Gastrocnemius medialis (tissue), 4 donors: ENCODE measurements around the gene INPP4B. TPM values are rescaled to one million over a fixed set of nuclear protein-coding genes. Genes with fewer than 3 reads are reported as not detected.

Source experiments
- ATAC-seq, 2 donors: fragments of 150-250 bp; one replicate each; pipeline ENCODE4 v1.9.1; 2016
- DNase-seq, 2 donors: peaks; one replicate each; pipeline ENCODE4 v3.0.0-alpha.2; 2019
- H3K27ac ChIP-seq, 4 donors: fragments of 200-600 bp; sonication (generic); 1 replicate in 1 of 4; 2 replicates in 3 of 4; pipeline ENCODE4 v1.5.1; 2016 to 2018; ENCODE audit warnings: mild to moderate bottlenecking in 2 of 4, moderate library complexity in 1 of 4
- H3K27me3 ChIP-seq, 3 donors: fragments of 200-600 bp; sonication (generic) in 2 of 3; 1 replicate in 1 of 3; 2 replicates in 2 of 3; pipeline versions ENCODE4 v1.5.1 to v1.6.0; 2016 to 2019; ENCODE audit warnings: mild to moderate bottlenecking in 1 of 3, moderate library complexity in 1 of 3
- H3K36me3 ChIP-seq, 2 donors: fragments of 200-600 bp; sonication (generic) in 1 of 2; one replicate each; pipeline ENCODE4 v1.5.1; 2017 to 2018
- H3K4me1 ChIP-seq, 2 donors: fragments of 200-600 bp; sonication (generic) in 1 of 2; one replicate each; pipeline ENCODE4 v1.5.1; 2016 to 2017; ENCODE audit warnings: mild to moderate bottlenecking in 2 of 2
- H3K4me3 ChIP-seq, 4 donors: fragments of 200-600 bp; sonication (generic) in 3 of 4; 1 replicate in 1 of 4; 2 replicates in 3 of 4; pipeline ENCODE4 v1.5.1; 2016 to 2019; ENCODE audit warnings: mild to moderate bottlenecking in 2 of 4
- H3K9me3 ChIP-seq, 3 donors: fragments of 200-600 bp; sonication (generic) in 2 of 3; 1 replicate in 1 of 3; 2 replicates in 2 of 3; pipeline ENCODE4 v1.5.1; 2016 to 2019
- POLR2A ChIP-seq, 2 donors: fragments of 450-650 bp; IDR thresholded peaks; one replicate each; pipeline ENCODE4 v1.6.1; 2017; ENCODE audit warnings: antibody characterized with exemption in 2 of 2, mild to moderate bottlenecking in 2 of 2, moderate library complexity in 2 of 2
- in situ Hi-C, 4 donors: fragments of 200-750 bp; cut with MboI; loops; one replicate each; pipeline versions ENCODE4 v1.15.0 to v1.8.0; 2017; ENCODE audit warnings: low sequenced_read_pairs in 4 of 4
- intact Hi-C: fragments of 100-400 bp; cut with DNase I; formaldehyde crosslinking; loops from one replicate; pipeline ENCODE4 v1.15.1; 2023; ENCODE audit warnings: low total_unique reads
- total RNA-seq, 4 donors: library from RNA; depleted of rRNA; stranded (reverse); fragments of >200 nt; gene quantifications; one replicate each; pipeline versions ENCODE4 v1.1.0 to v1.2.3, GENCODE V29; 2016
- TF ChIP-seq, protein P1 (sequence below), 5 experiments: fragments of 450-650 bp in 3 of 5; fragments of 200-600 bp in 2 of 5; sonication (generic) in 2 of 5; IDR thresholded peaks in 4 of 5; conservative IDR thresholded peaks in 1 of 5; 1 replicate in 4 of 5; 2 replicates in 1 of 5; pipeline ENCODE4 v1.5.1; 2016 to 2019; ENCODE audit warnings: antibody characterized with exemption in 5 of 5, mild to moderate bottlenecking in 3 of 5, moderate library complexity in 3 of 5

The INPP4B gene
- total RNA-seq, 4 donors from 2014 or later, result 7.5 to 23.6 (median 9.1) TPM

- Histone ChIP-seq H3K27me3 (no peaks in the 10 kb centered on the region), H3K4me3 (no peak overlapping the region), H3K4me1 (no peaks in the 10 kb centered on the region), H3K36me3 (no peaks in the 10 kb centered on the region), H3K27ac (no peak overlapping the region), H3K9me3 (no peaks in the 10 kb centered on the region)
- no peak for DNase-seq
- TF ChIP-seq, protein P1, sequence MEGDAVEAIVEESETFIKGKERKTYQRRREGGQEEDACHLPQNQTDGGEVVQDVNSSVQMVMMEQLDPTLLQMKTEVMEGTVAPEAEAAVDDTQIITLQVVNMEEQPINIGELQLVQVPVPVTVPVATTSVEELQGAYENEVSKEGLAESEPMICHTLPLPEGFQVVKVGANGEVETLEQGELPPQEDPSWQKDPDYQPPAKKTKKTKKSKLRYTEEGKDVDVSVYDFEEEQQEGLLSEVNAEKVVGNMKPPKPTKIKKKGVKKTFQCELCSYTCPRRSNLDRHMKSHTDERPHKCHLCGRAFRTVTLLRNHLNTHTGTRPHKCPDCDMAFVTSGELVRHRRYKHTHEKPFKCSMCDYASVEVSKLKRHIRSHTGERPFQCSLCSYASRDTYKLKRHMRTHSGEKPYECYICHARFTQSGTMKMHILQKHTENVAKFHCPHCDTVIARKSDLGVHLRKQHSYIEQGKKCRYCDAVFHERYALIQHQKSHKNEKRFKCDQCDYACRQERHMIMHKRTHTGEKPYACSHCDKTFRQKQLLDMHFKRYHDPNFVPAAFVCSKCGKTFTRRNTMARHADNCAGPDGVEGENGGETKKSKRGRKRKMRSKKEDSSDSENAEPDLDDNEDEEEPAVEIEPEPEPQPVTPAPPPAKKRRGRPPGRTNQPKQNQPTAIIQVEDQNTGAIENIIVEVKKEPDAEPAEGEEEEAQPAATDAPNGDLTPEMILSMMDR (IDR thresholded peaks at IDR 0.05 in 4 of 5, conservative IDR thresholded peaks at IDR 0.05 in 1 of 5), result no peak
- TF ChIP-seq POLR2A (IDR thresholded peaks at IDR 0.05), result no peak
- ATAC-seq, result no peak
- intact Hi-C loops (no loop called here), in situ Hi-C loops (no loop called here)
Observed at GRCh38 chr4:142776026-142776425, 70.1 kb downstream of the INPP4B start.

GRCh38 chr4:142773505-142773904 lies 72.6 kb downstream of the INPP4B start:
- ATAC-seq, result no peak
- Histone ChIP-seq H3K9me3 (no peaks in the 10 kb centered on the region), H3K27me3 (no peaks in the 10 kb centered on the region), H3K4me3 (no peak overlapping the region), H3K27ac (no peak overlapping the region), H3K36me3 (no peaks in the 10 kb centered on the region), H3K4me1 (no peaks in the 10 kb centered on the region)
- intact Hi-C loops (no loop called here), in situ Hi-C loops (no loop called here)
- no peak for TF ChIP-seq POLR2A (IDR thresholded peaks at IDR 0.05)
- TF ChIP-seq, protein P1 (IDR thresholded peaks at IDR 0.05 in 4 of 5, conservative IDR thresholded peaks at IDR 0.05 in 1 of 5), result no peak
- no peak for DNase-seq

GRCh38 chr4:142762280-142762679 lies 83.8 kb downstream of the INPP4B start:
- no peak for ATAC-seq

GRCh38 chr4:142752202-142752786 lies 93.8 kb downstream of the INPP4B start:
- Histone ChIP-seq H3K27ac (no peak overlapping the region), H3K4me1 (peaks cover 0 to 3% of the 10 kb centered on the region in 2 donors), H3K36me3 (no peaks in the 10 kb centered on the region), H3K4me3 (no peak overlapping the region), H3K9me3 (no peaks in the 10 kb centered on the region), H3K27me3 (no peaks in the 10 kb centered on the region)
- intact Hi-C loops, result no loop called here
- no peak for DNase-seq
- no peak for ATAC-seq
- in situ Hi-C loops, result no loop called here
- TF ChIP-seq, protein P1 (IDR thresholded peaks at IDR 0.05 in 4 of 5, conservative IDR thresholded peaks at IDR 0.05 in 1 of 5), result no peak
- no peak for TF ChIP-seq POLR2A (IDR thresholded peaks at IDR 0.05)

More at GRCh38 chr4:142762280-142762679, 83.8 kb downstream of the INPP4B start:
- DNase-seq, result no peak
- H3K27ac ChIP-seq, result no peak overlapping the region
- in situ Hi-C loops, result no loop called here
- H3K9me3 ChIP-seq, result no peaks in the 10 kb centered on the region
- peaks cover 0 to 6% of the 10 kb centered on the region in 2 donors for H3K4me1 ChIP-seq
- intact Hi-C loops, result no loop called here
- H3K27me3 ChIP-seq, result no peaks in the 10 kb centered on the region
- no peak for TF ChIP-seq POLR2A (IDR thresholded peaks at IDR 0.05)
- TF ChIP-seq, protein P1 (IDR thresholded peaks at IDR 0.05 in 4 of 5, conservative IDR thresholded peaks at IDR 0.05 in 1 of 5), result no peak
- no peaks in the 10 kb centered on the region for H3K36me3 ChIP-seq
- no peak overlapping the region for H3K4me3 ChIP-seq
